ENCODE results near the gene C20orf204.

Gene C20orf204

DNA sequence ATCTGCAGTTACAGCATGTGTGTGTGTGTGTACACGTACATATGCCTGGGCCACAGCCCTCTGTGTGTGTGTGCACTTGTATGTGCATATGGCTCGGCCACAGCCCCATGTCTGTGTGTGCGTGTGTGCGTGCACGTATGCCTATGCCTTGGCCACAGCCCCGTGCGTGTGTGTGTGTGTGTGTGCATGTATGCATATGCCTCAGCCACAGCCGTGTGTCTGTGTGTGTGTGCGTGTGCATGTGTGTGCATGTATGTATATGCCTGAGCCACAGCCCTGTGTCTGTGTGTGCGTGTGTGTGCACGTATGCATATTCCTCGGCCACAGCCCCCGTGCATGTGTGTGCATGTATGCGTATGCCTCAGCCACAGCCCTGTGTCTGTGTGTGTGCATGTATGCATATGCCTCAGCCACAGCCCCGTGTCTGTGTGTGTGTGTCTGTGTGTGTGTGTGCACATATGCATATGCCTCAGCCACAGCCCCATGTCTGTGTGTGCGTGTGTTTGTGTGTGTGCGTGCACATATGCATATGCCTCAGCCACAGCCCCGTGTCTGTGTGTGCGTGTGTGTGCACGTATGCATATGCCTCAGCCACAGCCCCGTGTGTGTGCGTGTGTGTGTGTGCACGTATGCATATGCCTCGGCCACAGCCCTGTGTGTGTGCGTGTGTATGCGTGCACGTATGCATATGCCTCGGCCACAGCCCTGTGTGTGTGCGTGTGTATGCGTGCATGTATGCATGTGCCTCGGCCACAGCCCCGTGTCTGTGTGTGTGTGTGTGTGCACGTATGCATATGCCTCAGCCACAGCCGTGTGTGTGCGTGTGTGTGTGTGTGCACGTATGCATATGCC, 14.6 kb upstream of the C20orf204 start:
- in situ Hi-C loops (cut with HindIII; ENCODE audit: low sequenced_read_pairs), result no loop called here
- TF ChIP-seq, protein P1, sequence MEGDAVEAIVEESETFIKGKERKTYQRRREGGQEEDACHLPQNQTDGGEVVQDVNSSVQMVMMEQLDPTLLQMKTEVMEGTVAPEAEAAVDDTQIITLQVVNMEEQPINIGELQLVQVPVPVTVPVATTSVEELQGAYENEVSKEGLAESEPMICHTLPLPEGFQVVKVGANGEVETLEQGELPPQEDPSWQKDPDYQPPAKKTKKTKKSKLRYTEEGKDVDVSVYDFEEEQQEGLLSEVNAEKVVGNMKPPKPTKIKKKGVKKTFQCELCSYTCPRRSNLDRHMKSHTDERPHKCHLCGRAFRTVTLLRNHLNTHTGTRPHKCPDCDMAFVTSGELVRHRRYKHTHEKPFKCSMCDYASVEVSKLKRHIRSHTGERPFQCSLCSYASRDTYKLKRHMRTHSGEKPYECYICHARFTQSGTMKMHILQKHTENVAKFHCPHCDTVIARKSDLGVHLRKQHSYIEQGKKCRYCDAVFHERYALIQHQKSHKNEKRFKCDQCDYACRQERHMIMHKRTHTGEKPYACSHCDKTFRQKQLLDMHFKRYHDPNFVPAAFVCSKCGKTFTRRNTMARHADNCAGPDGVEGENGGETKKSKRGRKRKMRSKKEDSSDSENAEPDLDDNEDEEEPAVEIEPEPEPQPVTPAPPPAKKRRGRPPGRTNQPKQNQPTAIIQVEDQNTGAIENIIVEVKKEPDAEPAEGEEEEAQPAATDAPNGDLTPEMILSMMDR (IDR thresholded peaks at IDR 0.05; ENCODE audit: low read depth, low read length), result no peak
- no peak for DNase-seq (ENCODE audit: low read depth, low spot score)
- H3K4me3 ChIP-seq (ENCODE audit: low read depth, low read length), result no peak overlapping the region

- in situ Hi-C loops (cut with HindIII; ENCODE audit: low sequenced_read_pairs), result no loop called here
- H3K4me3 ChIP-seq (ENCODE audit: low read depth, low read length), result no peak overlapping the region
- no peak for DNase-seq (ENCODE audit: low read depth, low spot score)
- TF ChIP-seq, protein P1 (IDR thresholded peaks at IDR 0.05; ENCODE audit: low read depth, low read length), result no peak
These were observed 13.2 kb upstream of the C20orf204 start for GRCh38 chr20:64022671-64023360.

DNA sequence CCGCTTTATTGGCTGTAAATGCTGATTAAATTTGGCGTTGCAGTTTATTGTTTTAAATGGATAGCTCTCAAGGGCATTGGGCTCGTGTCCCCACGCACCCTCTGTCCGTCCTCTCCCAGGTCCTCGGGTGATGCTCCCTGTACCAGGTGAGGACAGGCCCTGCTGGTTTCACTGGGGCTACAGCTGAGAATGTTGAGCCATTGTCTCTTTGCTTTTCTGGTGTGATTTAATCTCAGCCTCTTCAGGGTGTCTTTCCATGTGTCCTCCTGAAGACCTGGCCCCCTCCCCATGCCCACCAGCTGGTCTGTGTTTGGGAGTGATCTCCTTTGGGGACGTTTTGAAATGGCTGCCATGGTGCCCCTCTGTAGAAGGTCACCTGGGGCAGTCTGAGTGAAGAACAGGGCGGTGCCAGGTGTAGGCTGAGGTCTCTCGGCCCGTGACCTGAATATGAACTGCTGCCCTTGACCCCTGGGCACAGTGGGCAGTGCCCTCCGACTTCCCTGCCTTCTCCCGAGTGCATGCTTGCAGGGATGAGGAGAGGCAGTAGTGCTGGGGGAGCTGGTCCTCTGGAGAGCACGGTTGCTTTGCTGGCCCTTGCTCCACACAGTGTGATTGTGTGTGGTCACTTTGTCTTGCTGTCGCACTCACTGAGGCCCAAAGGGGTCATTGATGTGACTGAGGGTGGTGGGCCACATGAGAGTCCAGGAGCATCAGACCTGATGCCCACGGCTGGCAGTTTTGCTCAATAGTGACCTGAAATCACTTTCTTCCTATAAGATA, 12.4 kb upstream of the C20orf204 start:
- TF ChIP-seq, protein P1 (IDR thresholded peaks at IDR 0.05; ENCODE audit: low read depth, low read length), result no peak
- no peak for DNase-seq (ENCODE audit: low read depth, low spot score)
- no peak overlapping the region for H3K4me3 ChIP-seq (ENCODE audit: low read depth, low read length)
- in situ Hi-C loops (cut with HindIII; ENCODE audit: low sequenced_read_pairs), result no loop called here

DNA sequence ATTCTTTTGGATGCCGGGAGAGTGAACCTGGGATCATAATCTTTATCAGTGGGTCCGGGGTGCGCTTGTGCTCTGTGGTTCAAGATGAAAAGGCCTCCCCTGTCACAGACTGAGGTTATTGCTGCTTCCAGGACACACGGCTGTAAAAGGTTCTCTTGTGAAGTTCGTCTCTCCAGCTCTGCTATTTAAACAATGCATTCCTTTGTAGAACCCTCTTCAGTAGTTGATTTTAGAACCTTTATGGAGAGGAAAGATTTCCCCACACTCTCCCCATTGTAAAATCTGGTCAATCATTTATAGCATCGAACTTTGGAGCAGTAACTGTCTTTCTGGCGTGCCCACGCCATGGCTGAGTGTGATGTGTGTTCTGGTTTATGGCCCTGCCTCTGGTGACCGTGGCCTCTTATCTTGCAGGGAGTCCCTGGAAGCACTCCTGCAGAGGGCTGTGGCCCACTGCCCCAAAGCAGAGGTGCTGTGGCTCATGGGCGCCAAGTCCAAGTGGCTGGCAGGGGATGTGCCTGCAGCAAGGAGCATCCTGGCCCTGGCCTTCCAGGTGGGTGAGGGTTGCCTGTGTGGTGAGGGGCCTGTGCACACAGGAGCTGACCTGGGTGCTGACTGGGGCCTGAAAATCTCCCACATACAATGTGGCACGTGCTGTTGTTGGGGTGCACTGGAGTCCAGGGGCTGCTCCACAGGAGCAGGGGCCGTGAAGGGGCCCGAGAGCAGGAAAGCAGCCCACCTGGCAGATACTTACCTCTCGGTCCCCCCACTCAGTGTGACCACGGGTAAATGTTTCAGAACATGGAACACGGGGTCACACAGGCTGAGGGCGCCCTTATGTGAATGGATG, 11.6 kb upstream of the C20orf204 start:
- in situ Hi-C loops (cut with HindIII; ENCODE audit: low sequenced_read_pairs), result no loop called here
- no peak for DNase-seq (ENCODE audit: low read depth, low spot score)
- no peak overlapping the region for H3K4me3 ChIP-seq (ENCODE audit: low read depth, low read length)
- TF ChIP-seq, protein P1 (IDR thresholded peaks at IDR 0.05; ENCODE audit: low read depth, low read length), result no peak

DNA sequence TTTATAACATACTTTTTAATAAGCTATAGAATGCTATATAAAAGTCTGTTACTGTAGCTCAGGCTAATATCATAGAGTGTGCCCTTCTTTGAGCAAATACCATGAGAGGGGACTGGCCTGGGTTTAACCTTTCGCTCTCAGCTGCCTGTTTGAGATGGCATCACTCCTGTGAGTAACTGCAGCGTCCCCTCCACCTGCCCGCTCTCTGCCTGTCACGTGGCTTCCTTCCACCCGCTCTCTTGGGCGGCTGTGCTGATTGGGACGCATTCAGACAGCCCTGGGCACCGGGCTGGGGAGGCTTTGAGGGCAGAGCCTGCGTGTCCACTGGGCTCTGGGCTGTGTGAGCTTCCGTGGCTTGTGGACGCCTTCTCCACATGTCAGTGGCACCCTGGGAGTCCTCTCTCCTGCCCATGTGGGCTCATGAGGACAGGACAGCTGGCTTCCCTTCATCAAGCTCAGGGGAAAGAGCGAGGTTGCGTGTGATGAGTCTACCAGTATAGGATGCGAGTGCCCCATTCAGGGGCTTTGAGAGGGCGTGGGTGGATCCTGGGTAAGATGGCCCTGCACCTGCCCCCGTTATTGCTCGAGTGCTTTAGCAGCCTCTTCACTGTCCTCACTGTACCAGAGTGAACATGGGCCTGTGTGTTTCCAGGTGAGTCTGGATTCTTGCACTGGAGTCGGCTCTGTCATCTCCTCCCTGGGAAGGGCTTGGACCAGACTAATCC, 10.7 kb upstream of the C20orf204 start:
- no peak for DNase-seq (ENCODE audit: low read depth, low spot score)
- H3K4me3 ChIP-seq (ENCODE audit: low read depth, low read length), result no peak overlapping the region
- TF ChIP-seq, protein P1 (IDR thresholded peaks at IDR 0.05; ENCODE audit: low read depth, low read length), result no peak
- in situ Hi-C loops (cut with HindIII; ENCODE audit: low sequenced_read_pairs), result no loop called here
